Dedifferentiated amniotic fluid mesenchymal stem cell (primary cell): ENCODE measurements around the gene SMYD5.
"Not testable (repeated sequence)": the region's sequence is repeated elsewhere in the genome, so short reads cannot be mapped to it uniquely, and the experiment has no call there.

Experiments used
- DNase-seq: peaks from one replicate; pipeline ENCODE4 v3.0.0-alpha.2; 2016; ENCODE audit errors: extremely low spot score

The SMYD5 gene

GRCh38 chr2:73259704-73260337, 45.8 kb downstream of the SMYD5 start:
- no peak for DNase-seq

GRCh38 chr2:73260338-73260984, 46.4 kb downstream of the SMYD5 start:
- no peak for DNase-seq

- no peak for DNase-seq
Measured at GRCh38 chr2:73262108-73262651, 48.1 kb downstream of the SMYD5 start.

- DNase-seq: not testable (repeated sequence)
Measured at GRCh38 chr2:73262691-73263429, 48.8 kb downstream of the SMYD5 start.

- DNase-seq: no peak
Measured at GRCh38 chr2:73263540-73264331, 49.7 kb downstream of the SMYD5 start.

GRCh38 chr2:73264332-73264606, 50.2 kb downstream of the SMYD5 start:
- no peak for DNase-seq

GRCh38 chr2:73264783-73265182, 50.7 kb downstream of the SMYD5 start:
- DNase-seq: no peak

GRCh38 chr2:73265298-73266060, 51.4 kb downstream of the SMYD5 start:
- DNase-seq: no peak

GRCh38 chr2:73266061-73266901, 52.2 kb downstream of the SMYD5 start:
- no peak for DNase-seq

- no peak for DNase-seq
Measured at GRCh38 chr2:73267008-73267407, 53.0 kb downstream of the SMYD5 start.

GRCh38 chr2:73268366-73268829, 54.4 kb downstream of the SMYD5 start:
- DNase-seq: no peak

- no peak for DNase-seq
Measured at GRCh38 chr2:73268830-73269685, 55.0 kb downstream of the SMYD5 start.

GRCh38 chr2:73269686-73270465, 55.8 kb downstream of the SMYD5 start:
- DNase-seq: no peak

GRCh38 chr2:73272270-73272669, 58.2 kb downstream of the SMYD5 start:
- no peak for DNase-seq
